IMR-90 (cell line): ENCODE measurements around the gene HTR5A. TPM values are rescaled to one million over a fixed set of nuclear protein-coding genes. Genes with fewer than 3 reads are reported as not detected.

Experiments
- ATAC-seq: fragments of 200-7000 bp; cut with Tn5 transposase; 2 replicates; pipeline ENCODE4 v1.9.1; 2020; ENCODE audit warnings: low read depth, mild to moderate bottlenecking, moderate library complexity
- BruUV-seq: library from RNA; stranded (reverse); fragments of 400-500 nt; replicated peaks from 2 replicates; lab custom pipeline; 2021; lab: Mats Ljungman, UMichigan
- CTCF ChIA-PET: fragments of 300-600 bp; formaldehyde crosslinking; extraction: SDS; loops from one replicate; lab custom pipeline; 2021; ENCODE audit warnings: antibody characterized with exemption; lab: Yijun Ruan, JAX
- POLR2A ChIA-PET: fragments of 300-600 bp; sonication (Branson Sonifier 250); formaldehyde crosslinking; loops from one replicate; lab custom pipeline; 2022; ENCODE audit warnings: antibody characterized with exemption; ENCODE audit not compliant: unreplicated experiment; lab: Charles Lee
- DNase-seq: peaks from one replicate; pipeline ENCODE4 v3.0.0; 2013
- H2AFZ ChIP-seq: replicated peaks from 2 replicates; pipeline ENCODE3; 2013; ENCODE audit warnings: low read length, mild to moderate bottlenecking; ENCODE audit not compliant: poor library complexity
- H2AK5ac ChIP-seq: 2 replicates; pipeline ENCODE4 v1.6.1; 2013; ENCODE audit warnings: low read depth, low read length, inconsistent platforms
- H2AK9ac ChIP-seq: replicated peaks from 2 replicates; pipeline ENCODE3; 2013; ENCODE audit warnings: mild to moderate bottlenecking, low read depth, low read length, moderate library complexity; ENCODE audit not compliant: poor library complexity
- H2BK120ac ChIP-seq: 2 replicates; pipeline ENCODE4 v1.6.1; 2013; ENCODE audit warnings: low read depth, low read length, inconsistent platforms
- H2BK15ac ChIP-seq: 3 replicates; pipeline ENCODE4 v1.6.1; 2013; ENCODE audit warnings: low read depth, low read length, inconsistent platforms
- H2BK20ac ChIP-seq: 2 replicates; pipeline ENCODE4 v1.6.1; 2013; ENCODE audit warnings: low read depth, mild to moderate bottlenecking, inconsistent platforms, low read length, moderate library complexity
- H2BK5ac ChIP-seq: 2 replicates; pipeline ENCODE4 v1.6.1; 2013; ENCODE audit warnings: mild to moderate bottlenecking, low read depth, low read length, inconsistent platforms; ENCODE audit not compliant: poor library complexity, severe bottlenecking
- H3K14ac ChIP-seq: replicated peaks from 2 replicates; pipeline ENCODE4 v1.6.1; 2013; ENCODE audit warnings: low read depth, low read length, inconsistent platforms
- H3K18ac ChIP-seq: 2 replicates; pipeline ENCODE4 v1.6.1; 2013; ENCODE audit warnings: low read depth, low read length, control low read depth
- H3K23ac ChIP-seq: 2 replicates; pipeline ENCODE4 v1.6.1; 2013; ENCODE audit warnings: low read depth, low read length, inconsistent platforms
- H3K27ac ChIP-seq: 2 replicates; pipeline ENCODE4 v1.5.1; 2013; ENCODE audit warnings: mild to moderate bottlenecking, control low read depth, low read length; ENCODE audit not compliant: insufficient read depth
- H3K27me3 ChIP-seq: 2 replicates; pipeline ENCODE4 v1.6.1; 2013; ENCODE audit warnings: low read length; ENCODE audit not compliant: control insufficient read depth, insufficient read depth
- H3K36me3 ChIP-seq: 2 replicates; pipeline ENCODE4 v1.6.1; 2013; ENCODE audit warnings: low read length, mixed read lengths; ENCODE audit not compliant: control insufficient read depth, insufficient read depth
- H3K4ac ChIP-seq: 2 replicates; pipeline ENCODE4 v1.6.1; 2013; ENCODE audit warnings: low read depth, low read length, inconsistent platforms
- H3K4me1 ChIP-seq: 2 replicates; pipeline ENCODE4 v1.6.1; 2013; ENCODE audit warnings: low read length, mixed read lengths; ENCODE audit not compliant: control insufficient read depth, insufficient read depth
- H3K4me2 ChIP-seq: 2 replicates; pipeline ENCODE4 v1.6.1; 2013; ENCODE audit warnings: low read depth, mild to moderate bottlenecking, control low read depth, low read length, moderate library complexity
- H3K4me3 ChIP-seq: 2 replicates; pipeline ENCODE4 v1.5.1; 2013; ENCODE audit warnings: low read depth, mild to moderate bottlenecking, control low read depth, low read length, moderate library complexity; ENCODE audit not compliant: insufficient read depth
- H3K56ac ChIP-seq: 2 replicates; pipeline ENCODE4 v1.6.1; 2013; ENCODE audit warnings: low read length, inconsistent platforms; ENCODE audit not compliant: insufficient read depth; ENCODE audit errors: extremely low read depth
- H3K79me1 ChIP-seq, 2 experiments: 2 replicates each; pipeline ENCODE4 v1.6.1; 2013; ENCODE audit warnings: low read length in 2 of 2, inconsistent platforms in 1 of 2, low read depth in 1 of 2
- H3K9ac ChIP-seq: 2 replicates; pipeline ENCODE4 v1.6.1; 2013; ENCODE audit warnings: low read depth, low read length, control low read depth
- H3K9me1 ChIP-seq: 2 replicates; pipeline ENCODE4 v1.6.1; 2013; ENCODE audit warnings: low read length, inconsistent platforms; ENCODE audit not compliant: insufficient read depth
- H3K9me3 ChIP-seq: 2 replicates; pipeline ENCODE4 v1.6.1; 2013; ENCODE audit warnings: low read length; ENCODE audit not compliant: control insufficient read depth, insufficient read depth
- H4K20me1 ChIP-seq: 2 replicates; pipeline ENCODE4 v1.6.1; 2013; ENCODE audit warnings: low read length, inconsistent platforms; ENCODE audit not compliant: insufficient read depth
- H4K5ac ChIP-seq: 2 replicates; pipeline ENCODE4 v1.6.1; 2013; ENCODE audit warnings: mild to moderate bottlenecking, low read depth, low read length, control low read depth
- H4K8ac ChIP-seq, 2 experiments: 2 replicates each; pipeline ENCODE4 v1.6.1; 2013; ENCODE audit warnings: low read depth in 2 of 2, low read length in 2 of 2, control low read depth in 1 of 2, inconsistent platforms in 1 of 2
- H4K91ac ChIP-seq: 2 replicates; pipeline ENCODE4 v1.6.1; 2013; ENCODE audit warnings: low read depth, low read length, inconsistent platforms; ENCODE audit not compliant: insufficient read depth
- CHD1 ChIP-seq: IDR thresholded peaks from 2 replicates; pipeline ENCODE4 v1.6.1; 2012; ENCODE audit warnings: low read depth, low read length, improper control_type of control experiment
- MAZ ChIP-seq: IDR thresholded peaks from 2 replicates; pipeline ENCODE4 v1.6.1; 2012; ENCODE audit warnings: low read depth, mild to moderate bottlenecking, low read length, improper control_type of control experiment, moderate library complexity, borderline replicate concordance
- NFE2L2 ChIP-seq: fragments of 150-350 bp; IDR thresholded peaks from 2 replicates; pipeline ENCODE4 v1.6.1; 2016; ENCODE audit warnings: low read depth, mild to moderate bottlenecking, low read length
- SMC3 ChIP-seq: fragments of 150-350 bp; IDR thresholded peaks from 2 replicates; pipeline ENCODE4 v1.6.1; 2016; ENCODE audit warnings: low read depth, mild to moderate bottlenecking, antibody characterized with exemption, low read length, moderate library complexity
- WGBS, 2 experiments: methylation state at CpG; one replicate each; pipeline versions ENCODE4 v1.1.5 to v1.1.7; 2013; ENCODE audit warnings: missing lambda C conversion rate in 2 of 2; ENCODE audit not compliant: insufficient read length in 1 of 2; ENCODE audit errors: extremely low coverage in 2 of 2; 5-methylcytosine and 5-hydroxymethylcytosine counted together
- dilution Hi-C: fragments of 300-500 bp; cut with HindIII; formaldehyde crosslinking; loops from one replicate; pipeline ENCODE4 v1.14.3; 2018; ENCODE audit warnings: low sequenced_read_pairs; ENCODE audit not compliant: unreplicated experiment
- in situ Hi-C: fragments of 300-500 bp; cut with MboI; formaldehyde crosslinking; loops from 3 replicates; pipeline ENCODE4 v1.14.3; 2019; ENCODE audit warnings: low sequenced_read_pairs, inconsistent platforms, mixed read lengths
- intact Hi-C: fragments of 100-400 bp; cut with micrococcal nuclease; formaldehyde crosslinking; loops from 2 replicates; pipeline ENCODE4 v1.10.0; 2022
- polyA plus RNA-seq, 3 experiments: library from polyadenylated mRNA; depleted of rRNA; stranded (reverse); fragments of >200 nt; gene quantifications; 2 replicates each; pipeline ENCODE4 v1.2.3, GENCODE V29; 2012; ENCODE audit warnings: low replicate concordance in 1 of 3
- total RNA-seq: library from RNA; depleted of rRNA; stranded (reverse); fragments of >200 nt; gene quantifications from 2 replicates; pipeline ENCODE4 v1.2.3, GENCODE V29; 2012
- TF ChIP-seq, protein P1 (sequence below): fragments of 150-350 bp; IDR thresholded peaks from 2 replicates; pipeline ENCODE4 v1.6.1; 2017; ENCODE audit warnings: mild to moderate bottlenecking, antibody characterized with exemption, low read length, low read depth

Gene HTR5A
- total and polyA plus RNA-seq, 2 of the 4 experiments (the other 2 are of a cell fraction) = not detected

DNA sequence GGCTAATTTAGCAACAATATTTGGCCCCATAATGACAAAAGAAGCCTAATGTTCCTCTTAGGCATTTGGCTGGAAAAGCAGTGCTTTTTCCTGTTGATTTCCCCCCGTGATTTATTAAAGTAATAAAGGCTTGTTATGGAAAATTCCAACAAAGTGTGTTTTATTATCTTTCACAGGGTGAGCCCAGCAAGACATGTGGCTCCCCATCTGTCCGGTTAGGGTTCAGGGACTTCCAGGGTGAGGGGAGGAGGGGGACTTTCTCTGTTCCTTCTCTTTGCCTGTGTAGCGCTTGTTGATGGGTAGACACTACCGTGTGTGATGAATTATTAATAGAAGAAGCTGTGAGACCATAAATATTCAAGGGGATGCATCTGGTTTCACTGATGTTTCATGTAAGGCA is 39.0 kb downstream of the HTR5A start:
- H4K20me1 ChIP-seq = no peaks in the 10 kb centered on the region
- no peak overlapping the region for H4K5ac ChIP-seq
- TF ChIP-seq CHD1 (no peak), NFE2L2 (no peak), SMC3 (no peak), MAZ (no peak)
- TF ChIP-seq, protein P1, sequence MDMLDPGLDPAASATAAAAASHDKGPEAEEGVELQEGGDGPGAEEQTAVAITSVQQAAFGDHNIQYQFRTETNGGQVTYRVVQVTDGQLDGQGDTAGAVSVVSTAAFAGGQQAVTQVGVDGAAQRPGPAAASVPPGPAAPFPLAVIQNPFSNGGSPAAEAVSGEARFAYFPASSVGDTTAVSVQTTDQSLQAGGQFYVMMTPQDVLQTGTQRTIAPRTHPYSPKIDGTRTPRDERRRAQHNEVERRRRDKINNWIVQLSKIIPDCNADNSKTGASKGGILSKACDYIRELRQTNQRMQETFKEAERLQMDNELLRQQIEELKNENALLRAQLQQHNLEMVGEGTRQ = no peak
- no CpG with 5 or more reads among the region's 4 CpGs for WGBS, 2 experiments
- ATAC-seq = no peak
- H3K9me3 ChIP-seq = no peaks in the 10 kb centered on the region
- H2AK9ac ChIP-seq = no peak overlapping the region
- H3K9ac ChIP-seq = no peak overlapping the region
- no peak overlapping the region for H3K27ac ChIP-seq
- no peaks in the 10 kb centered on the region for H3K79me1 ChIP-seq
- H4K8ac ChIP-seq = no peak overlapping the region
- H3K23ac ChIP-seq = no peak overlapping the region
- no peak overlapping the region for H2BK120ac ChIP-seq
- H3K9me1 ChIP-seq = no peaks in the 10 kb centered on the region
- H2BK20ac ChIP-seq = no peak overlapping the region
- H3K14ac ChIP-seq = no peak overlapping the region
- no peak overlapping the region for H2AFZ ChIP-seq
- no peak overlapping the region for H3K4me2 ChIP-seq
- no peak overlapping the region for H3K4me3 ChIP-seq
- no peaks in the 10 kb centered on the region for H3K36me3 ChIP-seq
- dilution Hi-C loops (no loop called here), in situ Hi-C loops (no loop called here), intact Hi-C loops (no loop called here)
- no peak overlapping the region for H4K91ac ChIP-seq
- no peaks in the 10 kb centered on the region for H3K27me3 ChIP-seq
- H3K4me1 ChIP-seq = no peaks in the 10 kb centered on the region
- H3K4ac ChIP-seq = no peak overlapping the region
- no peak overlapping the region for H2BK5ac ChIP-seq
- no peak overlapping the region for H3K18ac ChIP-seq
- BruUV-seq = no TSS peak
- H3K56ac ChIP-seq = no peak overlapping the region
- ChIA-PET POLR2A (no interaction called here), CTCF (interaction anchor here (0.6 kb wide), 1 partner anchor 73 kb away, joined by 3 read pairs; no protein-coding TSS in a partner anchor)
- H2AK5ac ChIP-seq = no peak overlapping the region
- no peak for DNase-seq
- no peak overlapping the region for H2BK15ac ChIP-seq
